Activated CD4-positive, alpha-beta memory T cell treated with anti-CD3 and anti-CD28 coated beads for 36 hours (primary cell): ENCODE data around the gene ECHDC3. TPM values are rescaled to one million over a fixed set of nuclear protein-coding genes. Genes with fewer than 3 reads are reported as not detected.

Source experiments
- CTCF ChIA-PET: fragments of 350-600 bp; sonication (Branson Sonifier 250); formaldehyde crosslinking; loops from one replicate; lab custom pipeline; 2021; ENCODE audit warnings: antibody characterized with exemption, inconsistent platforms; lab: Charles Lee
- POLR2A ChIA-PET: fragments of 350-600 bp; sonication (Branson Sonifier 250); formaldehyde crosslinking; loops from one replicate; lab custom pipeline; 2021; ENCODE audit warnings: antibody characterized with exemption; lab: Charles Lee
- DNase-seq: peaks from one replicate; pipeline ENCODE4 v3.0.0-alpha.2; 2020
- H3K27ac Mint-ChIP-seq: one replicate; pipeline ENCODE4 v1.8.0; 2021; ENCODE audit warnings: mixed read lengths
- H3K27me3 Mint-ChIP-seq: one replicate; pipeline ENCODE4 v1.8.0; 2021; ENCODE audit warnings: mixed read lengths
- H3K36me3 Mint-ChIP-seq: one replicate; pipeline ENCODE4 v1.8.0; 2021; ENCODE audit warnings: mixed read lengths
- H3K4me1 Mint-ChIP-seq: one replicate; pipeline ENCODE4 v1.8.0; 2021; ENCODE audit warnings: low read depth, mixed read lengths
- H3K4me3 Mint-ChIP-seq: one replicate; pipeline ENCODE4 v1.8.0; 2021; ENCODE audit warnings: mild to moderate bottlenecking, mixed read lengths
- H3K9me3 Mint-ChIP-seq: one replicate; pipeline ENCODE4 v1.8.0; 2021; ENCODE audit warnings: mixed read lengths
- intact Hi-C: fragments of 100-400 bp; cut with micrococcal nuclease; formaldehyde crosslinking; loops from one replicate; pipeline ENCODE4 v1.15.1; 2023
- total RNA-seq, 2 experiments: library from RNA; stranded (reverse); gene quantifications; one replicate each; pipeline ENCODE4 v1.2.3, GENCODE V29; 2021

The ECHDC3 gene
- total RNA-seq, 2 experiments from 2014 or later: 0.76 to 1.4 TPM

DNA sequence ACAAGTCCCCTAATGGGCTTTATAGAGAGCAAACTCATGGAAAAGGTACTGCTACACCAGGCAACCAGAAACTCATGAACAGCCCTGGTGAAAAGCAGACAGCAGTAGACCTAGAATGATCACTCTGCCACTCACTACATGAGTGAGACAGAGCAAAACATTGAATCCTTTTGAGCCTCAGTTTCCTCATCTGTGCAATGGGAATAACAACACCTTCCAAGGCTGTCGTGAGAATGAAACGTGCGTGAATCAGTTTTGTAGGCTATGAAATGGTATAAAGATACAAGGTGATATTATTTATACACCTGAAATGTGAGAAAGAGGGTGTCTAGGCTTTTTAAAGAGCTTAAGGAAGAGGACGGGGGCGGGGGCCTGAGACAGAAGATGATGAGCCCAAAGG lies 66.6 kb downstream of the ECHDC3 start:
- ChIA-PET POLR2A (no interaction called here), CTCF (no interaction called here)
- H3K9me3 Mint-ChIP-seq: no peaks in the 10 kb centered on the region
- H3K27ac Mint-ChIP-seq: no peak overlapping the region
- no peak for DNase-seq
- H3K36me3 Mint-ChIP-seq: no peaks in the 10 kb centered on the region
- no peaks in the 10 kb centered on the region for H3K4me1 Mint-ChIP-seq
- H3K27me3 Mint-ChIP-seq: peaks cover 6% of the 10 kb centered on the region
- no peak overlapping the region for H3K4me3 Mint-ChIP-seq
- intact Hi-C loops: no loop called here

DNA sequence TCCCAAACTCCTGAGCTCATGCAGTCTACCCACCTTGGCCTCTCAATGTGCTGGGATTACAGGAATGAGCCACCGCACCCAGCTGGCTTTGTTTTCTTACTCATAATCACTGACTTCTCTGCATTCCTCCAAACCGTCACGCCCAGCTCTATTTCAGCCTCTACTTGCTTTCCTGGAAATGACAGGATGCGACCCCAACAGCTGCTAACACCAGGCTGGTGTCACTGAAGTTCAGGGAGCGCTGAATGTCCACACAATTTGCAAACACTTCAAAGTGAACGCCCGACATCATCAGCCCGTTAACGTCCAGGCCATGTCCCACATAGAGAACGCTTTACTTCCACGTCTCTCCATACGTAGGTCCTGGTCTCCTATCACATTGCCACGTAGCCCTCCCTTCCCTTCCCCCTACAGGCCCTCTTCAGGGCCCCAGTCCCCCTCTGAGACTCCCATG lies 68.2 kb downstream of the ECHDC3 start:
- ChIA-PET CTCF (interaction anchor here (1.0 kb wide), 1 partner anchor 28 kb away, joined by 5 read pairs; no protein-coding TSS in a partner anchor), POLR2A (no interaction called here)
- no peaks in the 10 kb centered on the region for H3K36me3 Mint-ChIP-seq
- H3K27ac Mint-ChIP-seq: no peak overlapping the region
- H3K9me3 Mint-ChIP-seq: no peaks in the 10 kb centered on the region
- no peak overlapping the region for H3K4me3 Mint-ChIP-seq
- no peak for DNase-seq
- H3K27me3 Mint-ChIP-seq: peaks cover 8% of the 10 kb centered on the region
- intact Hi-C loops: no loop called here
- H3K4me1 Mint-ChIP-seq: no peaks in the 10 kb centered on the region

DNA sequence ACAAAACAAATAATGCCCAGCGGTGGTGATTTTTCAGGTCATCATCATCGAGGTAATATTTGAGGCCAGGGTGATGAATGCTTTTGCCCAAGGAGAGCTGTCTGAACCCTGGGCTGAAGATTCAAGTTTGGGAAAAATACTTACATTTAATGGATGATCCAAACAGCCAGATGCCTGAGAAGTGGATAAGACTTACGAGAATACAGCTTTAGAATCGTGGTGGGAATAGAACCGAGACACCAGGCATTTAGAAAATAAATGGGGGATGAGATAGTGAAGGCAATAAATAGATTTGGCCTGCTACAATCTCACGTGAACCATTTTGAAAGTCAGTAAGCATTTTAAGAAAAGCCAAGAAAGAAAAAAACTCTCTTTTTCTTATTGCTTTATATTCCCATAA lies 68.8 kb downstream of the ECHDC3 start:
- POLR2A ChIA-PET: interaction anchor here (0.6 kb wide), 1 partner anchor 199 kb away, joined by 3 read pairs; no protein-coding TSS in a partner anchor
- Mint-ChIP-seq H3K36me3 (no peaks in the 10 kb centered on the region), H3K4me1 (no peaks in the 10 kb centered on the region), H3K27ac (no peak overlapping the region), H3K9me3 (no peaks in the 10 kb centered on the region), H3K4me3 (no peak overlapping the region), H3K27me3 (peaks cover 9% of the 10 kb centered on the region)
- no peak for DNase-seq
- intact Hi-C loops: no loop called here
- CTCF ChIA-PET: no interaction called here

DNA sequence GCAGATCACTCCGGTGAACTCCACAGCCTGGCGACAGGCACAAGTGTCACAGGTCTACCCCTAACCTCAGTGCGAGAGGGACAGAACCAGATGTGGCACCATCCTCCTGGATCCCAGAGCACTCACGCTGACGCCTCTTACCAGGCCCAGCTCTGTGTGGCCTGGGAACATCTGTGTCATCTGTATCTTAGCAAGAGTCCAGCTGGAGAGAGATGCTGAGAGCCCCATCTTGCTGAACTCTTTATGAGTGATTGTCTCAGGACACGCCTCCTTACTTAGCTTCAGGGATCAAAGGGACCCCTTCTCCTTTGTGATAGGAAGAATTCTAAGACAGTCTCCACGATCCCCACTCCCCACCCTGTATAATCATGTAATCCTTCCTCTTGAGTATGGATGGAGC lies 71.0 kb downstream of the ECHDC3 start:
- DNase-seq: no peak
- Mint-ChIP-seq H3K27me3 (peaks cover 5% of the 10 kb centered on the region), H3K9me3 (no peaks in the 10 kb centered on the region), H3K27ac (no peak overlapping the region), H3K4me1 (no peaks in the 10 kb centered on the region), H3K36me3 (no peaks in the 10 kb centered on the region), H3K4me3 (no peak overlapping the region)
- intact Hi-C loops: no loop called here
- ChIA-PET CTCF (interaction anchor here (1.6 kb wide), 1 partner anchor 30 kb away, joined by 5 read pairs; no protein-coding TSS in a partner anchor), POLR2A (interaction anchor here (0.5 kb wide), 1 partner anchor 181 kb away, joined by 5 read pairs; no protein-coding TSS in a partner anchor)

Other genes with a start within 250 kb of the ECHDC3 start
- gene USP6NL, start 130.7 kb upstream of the ECHDC3 start, total RNA-seq: 1 to 10 TPM; 3.2 to 3.4 TPM
- under 1 TPM; 0.24 to 0.31 TPM for gene PROSER2, start 81.0 kb downstream of the ECHDC3 start, total RNA-seq